Measurements from ENCODE around the gene DTNBP1.
A peak's percentile ranks its signal among the peaks of the same experiment; 100 is the strongest.

The DTNBP1 gene

GRCh38 chr6:15628499-15629131 is 34.2 kb downstream of the DTNBP1 start:
- H3K4me2 ChIP-seq: no peak overlapping the region

GRCh38 chr6:15627821-15628220 is 35.0 kb downstream of the DTNBP1 start:
- H3K9me3 ChIP-seq: no peaks in the 10 kb centered on the region
- peaks cover 6% of the 10 kb centered on the region; the same call in 1 of the 2 replicates for H3K4me1 ChIP-seq
- peaks cover 47% of the 10 kb centered on the region for H4K20me1 ChIP-seq
- TF ChIP-seq Cebpa-rat (IDR thresholded peaks at IDR 0.05): no peak
- no peak overlapping the region for H3K4me2 ChIP-seq
- no peak overlapping the region for H3K9ac ChIP-seq
- peaks cover 28% of the 10 kb centered on the region for H3K36me3 ChIP-seq
- H3K27me3 ChIP-seq: no peaks in the 10 kb centered on the region
- no peak overlapping the region for H3K27ac ChIP-seq
- H3K4me3 ChIP-seq: no peak overlapping the region

More at GRCh38 chr6:15628499-15629131, 34.2 kb downstream of the DTNBP1 start:
- Histone ChIP-seq H3K27ac (no peak overlapping the region), H3K9me3 (no peaks in the 10 kb centered on the region), H3K4me1 (no peaks in the 10 kb centered on the region), H4K20me1 (peaks cover 45% of the 10 kb centered on the region), H3K9ac (no peak overlapping the region), H3K36me3 (peaks cover 32% of the 10 kb centered on the region), H3K27me3 (no peaks in the 10 kb centered on the region), H3K4me3 (no peak overlapping the region)
- no peak for TF ChIP-seq Cebpa-rat (IDR thresholded peaks at IDR 0.05)

- Histone ChIP-seq H4K20me1 (peaks cover 54% of the 10 kb centered on the region), H3K27ac (no peak overlapping the region), H3K9me3 (no peaks in the 10 kb centered on the region)
Measured at GRCh38 chr6:15626878-15627674, 35.8 kb downstream of the DTNBP1 start.

GRCh38 chr6:15626160-15626559 is 36.7 kb downstream of the DTNBP1 start:
- H3K27me3 ChIP-seq: no peaks in the 10 kb centered on the region
- peaks cover 54% of the 10 kb centered on the region for H4K20me1 ChIP-seq
- H3K4me3 ChIP-seq: no peak overlapping the region
- peaks cover 21% of the 10 kb centered on the region for H3K4me1 ChIP-seq
- peaks cover 28% of the 10 kb centered on the region for H3K36me3 ChIP-seq
- no peak for TF ChIP-seq Cebpa-rat (IDR thresholded peaks at IDR 0.05)
- H3K4me2 ChIP-seq: no peak overlapping the region
- no peak overlapping the region for H3K27ac ChIP-seq
- no peaks in the 10 kb centered on the region for H3K9me3 ChIP-seq
- no peak overlapping the region for H3K9ac ChIP-seq

More at GRCh38 chr6:15626878-15627674, 35.8 kb downstream of the DTNBP1 start:
- Histone ChIP-seq H3K36me3 (peaks cover 28% of the 10 kb centered on the region), H3K4me1 (peaks cover 14% of the 10 kb centered on the region; the same call in 1 of the 2 replicates), H3K9ac (no peak overlapping the region), H3K4me3 (no peak overlapping the region), H3K27me3 (no peaks in the 10 kb centered on the region), H3K4me2 (no peak overlapping the region)
- TF ChIP-seq Cebpa-rat (IDR thresholded peaks at IDR 0.05): no peak

GRCh38 chr6:15623276-15624116 is 39.3 kb downstream of the DTNBP1 start:
- no peak overlapping the region for H3K4me2 ChIP-seq
- peaks cover 53% of the 10 kb centered on the region for H4K20me1 ChIP-seq
- H3K36me3 ChIP-seq: peaks cover 34% of the 10 kb centered on the region
- no peak for TF ChIP-seq Cebpa-rat (IDR thresholded peaks at IDR 0.05)
- no peak overlapping the region for H3K27ac ChIP-seq
- peaks cover 6% of the 10 kb centered on the region; the same call in 1 of the 2 replicates for H3K9me3 ChIP-seq
- H3K9ac ChIP-seq: no peak overlapping the region; the same call in 1 of the 2 replicates
- H3K4me3 ChIP-seq: no peak overlapping the region
- no peaks in the 10 kb centered on the region for H3K27me3 ChIP-seq
- peaks cover 21% of the 10 kb centered on the region for H3K4me1 ChIP-seq

- Histone ChIP-seq H3K4me1 (peaks cover 21% of the 10 kb centered on the region), H3K9ac (0 out of 2 replicates have a peak overlapping the region, but pooled peaks have one; percentile 45), H3K4me2 (peak overlapping the region; percentile 53; the same call in 1 of the 2 replicates), H4K20me1 (peaks cover 64% of the 10 kb centered on the region), H3K4me3 (no peak overlapping the region), H3K36me3 (peaks cover 34% of the 10 kb centered on the region), H3K9me3 (peaks cover 7% of the 10 kb centered on the region; the same call in 1 of the 2 replicates), H3K27me3 (no peaks in the 10 kb centered on the region), H3K27ac (0 out of 2 replicates have a peak overlapping the region, but pooled peaks have one; percentile 14)
- no peak for TF ChIP-seq Cebpa-rat (IDR thresholded peaks at IDR 0.05)
Measured at GRCh38 chr6:15622045-15622740, 40.6 kb downstream of the DTNBP1 start.

- Histone ChIP-seq H3K27ac (0 out of 2 replicates have a peak overlapping the region, but pooled peaks have one; percentile 14), H3K4me2 (peak overlapping the region; percentile 53), H3K9ac (peak overlapping the region; percentile 45; the same call in 1 of the 2 replicates), H3K4me3 (no peak overlapping the region), H3K4me1 (peaks cover 21% of the 10 kb centered on the region), H3K36me3 (peaks cover 27% of the 10 kb centered on the region), H3K9me3 (peaks cover 7% of the 10 kb centered on the region; the same call in 1 of the 2 replicates), H4K20me1 (peaks cover 72% of the 10 kb centered on the region), H3K27me3 (no peaks in the 10 kb centered on the region)
- TF ChIP-seq Cebpa-rat (IDR thresholded peaks at IDR 0.05): no peak
Measured at GRCh38 chr6:15621203-15622044, 41.4 kb downstream of the DTNBP1 start.

- H4K20me1 ChIP-seq: peaks cover 72% of the 10 kb centered on the region
- H3K9ac ChIP-seq: no peak overlapping the region
- peaks cover 21% of the 10 kb centered on the region for H3K4me1 ChIP-seq
- H3K27me3 ChIP-seq: no peaks in the 10 kb centered on the region
- no peak overlapping the region for H3K4me3 ChIP-seq
- no peak for TF ChIP-seq Cebpa-rat (IDR thresholded peaks at IDR 0.05)
- no peak overlapping the region for H3K4me2 ChIP-seq
- no peak overlapping the region for H3K27ac ChIP-seq
- H3K36me3 ChIP-seq: peaks cover 27% of the 10 kb centered on the region
- H3K9me3 ChIP-seq: peaks cover 7% of the 10 kb centered on the region; the same call in 1 of the 2 replicates
Measured at GRCh38 chr6:15620611-15621010, 42.2 kb downstream of the DTNBP1 start.

Measured in BLaER1 (cell line).